HEK293 (cell line): ENCODE measurements around the gene CYP2A6.

Experiments used
- CTCF ChIA-PET: fragments of 350-600 bp; formaldehyde crosslinking; extraction: SDS; loops from one replicate; lab custom pipeline; 2021; ENCODE audit warnings: antibody characterized with exemption; lab: Yijun Ruan, JAX
- POLR2A ChIA-PET: fragments of 300-600 bp; formaldehyde crosslinking; extraction: SDS; loops from one replicate; lab custom pipeline; 2020; ENCODE audit warnings: antibody characterized with exemption, inconsistent platforms; lab: Yijun Ruan, JAX
- H3K27ac ChIP-seq: fragments of 200-500 bp; sonication (Bioruptor generic); 2 replicates; pipeline ENCODE4 v1.5.1; 2014; ENCODE audit warnings: low read depth, low read length, control low read depth, inconsistent platforms; ENCODE audit errors: extremely low read depth
- H3K36me3 ChIP-seq, 2 experiments: fragments of 200-500 bp in 1 of 2; sonication (Bioruptor generic) in 1 of 2; 1 replicate in 1 of 2; 2 replicates in 1 of 2; pipeline ENCODE4 v1.5.1; 2014 to 2017; ENCODE audit warnings: inconsistent platforms in 2 of 2, low read length in 2 of 2; ENCODE audit not compliant: control insufficient read depth in 2 of 2, insufficient read depth in 1 of 2
- H3K4me1 ChIP-seq: fragments of 200-500 bp; sonication (Bioruptor generic); 2 replicates; pipeline ENCODE4 v1.5.1; 2014; ENCODE audit warnings: mild to moderate bottlenecking, low read length, inconsistent platforms; ENCODE audit not compliant: control insufficient read depth, insufficient read depth
- H3K4me3 ChIP-seq: 2 replicates; pipeline ENCODE4 v1.5.1; 2011; ENCODE audit warnings: low read depth, mild to moderate bottlenecking, control low read depth, low read length, moderate library complexity
- H3K9me3 ChIP-seq: fragments of 200-500 bp; sonication (Bioruptor generic); 2 replicates; pipeline ENCODE4 v1.5.1; 2014; ENCODE audit warnings: low read depth, low read length, inconsistent platforms; ENCODE audit not compliant: control insufficient read depth, insufficient read depth
- GLI2 ChIP-seq: fragments of 450-650 bp; formaldehyde crosslinking; IDR thresholded peaks from 2 replicates; pipeline ENCODE4; 2017; ENCODE audit warnings: missing biosample characterization, missing genetic modification characterization, low read depth, borderline replicate concordance
- GLI4 ChIP-seq: fragments of 450-650 bp; formaldehyde crosslinking; IDR thresholded peaks from 2 replicates; pipeline ENCODE4 v1.5.1; 2016; ENCODE audit warnings: missing biosample characterization, missing genetic modification characterization
- HOXD13 ChIP-seq: sonication (generic); formaldehyde crosslinking; IDR thresholded peaks from 2 replicates; pipeline ENCODE4 v1.8.0; 2022; ENCODE audit warnings: missing genetic modification reagents, borderline replicate concordance
- KLF10 ChIP-seq: fragments of 450-650 bp; IDR thresholded peaks from 2 replicates; pipeline ENCODE4 v1.5.1; 2018; ENCODE audit warnings: missing biosample characterization, mild to moderate bottlenecking, missing genetic modification characterization
- KLF16 ChIP-seq: fragments of 450-650 bp; formaldehyde crosslinking; IDR thresholded peaks from 2 replicates; pipeline ENCODE4 v1.5.1; 2017; ENCODE audit warnings: missing biosample characterization, missing genetic modification characterization
- PBX3 ChIP-seq: sonication (generic); formaldehyde crosslinking; IDR thresholded peaks from 2 replicates; pipeline ENCODE4 v1.8.1; 2022; ENCODE audit warnings: mild to moderate bottlenecking, moderate library complexity, missing genetic modification reagents
- PRDM2 ChIP-seq: fragments of 450-650 bp; formaldehyde crosslinking; IDR thresholded peaks from 2 replicates; pipeline ENCODE4 v1.5.1; 2016; ENCODE audit warnings: missing biosample characterization, missing genetic modification characterization, borderline replicate concordance
- RBAK ChIP-seq: fragments of 450-650 bp; formaldehyde crosslinking; IDR thresholded peaks from 2 replicates; pipeline ENCODE4 v1.5.1; 2016; ENCODE audit warnings: missing biosample characterization, missing genetic modification characterization
- SALL2 ChIP-seq: fragments of 450-650 bp; formaldehyde crosslinking; IDR thresholded peaks from 2 replicates; pipeline ENCODE4 v1.5.0; 2017; ENCODE audit warnings: missing biosample characterization, mild to moderate bottlenecking, missing genetic modification characterization, borderline replicate concordance
- SP3 ChIP-seq: fragments of 450-650 bp; formaldehyde crosslinking; IDR thresholded peaks from 2 replicates; pipeline ENCODE4 v1.5.1; 2016; ENCODE audit warnings: missing biosample characterization, missing genetic modification characterization
- ZBTB17 ChIP-seq: fragments of 450-650 bp; formaldehyde crosslinking; IDR thresholded peaks from 2 replicates; pipeline ENCODE4 v1.5.1; 2016; ENCODE audit warnings: missing biosample characterization, missing genetic modification characterization
- ZBTB26 ChIP-seq: fragments of 450-650 bp; formaldehyde crosslinking; optimal IDR thresholded peaks from 2 replicates; pipeline ENCODE3; 2016; ENCODE audit warnings: missing biosample characterization, mild to moderate bottlenecking, missing genetic modification characterization
- ZNF133 ChIP-seq: fragments of 450-650 bp; formaldehyde crosslinking; IDR thresholded peaks from 2 replicates; pipeline ENCODE4 v1.5.1; 2016; ENCODE audit warnings: missing biosample characterization, missing genetic modification characterization
- ZNF311 ChIP-seq: fragments of 450-650 bp; formaldehyde crosslinking; IDR thresholded peaks from 2 replicates; pipeline ENCODE4 v1.5.1; 2017; ENCODE audit warnings: missing biosample characterization, missing genetic modification characterization, borderline replicate concordance
- ZNF391 ChIP-seq: fragments of 450-650 bp; formaldehyde crosslinking; IDR thresholded peaks from 2 replicates; pipeline ENCODE4 v1.5.1; 2016; ENCODE audit warnings: low read depth, missing biosample characterization, missing genetic modification characterization, borderline replicate concordance
- ZNF394 ChIP-seq: fragments of 450-650 bp; formaldehyde crosslinking; IDR thresholded peaks from 2 replicates; pipeline ENCODE4 v1.5.1; 2016; ENCODE audit warnings: missing biosample characterization, missing genetic modification characterization, mild to moderate bottlenecking, moderate library complexity, borderline replicate concordance
- ZNF548 ChIP-seq: fragments of 450-650 bp; formaldehyde crosslinking; IDR thresholded peaks from 2 replicates; pipeline ENCODE4 v1.5.1; 2016; ENCODE audit warnings: missing biosample characterization, missing genetic modification characterization
- ZNF677 ChIP-seq: fragments of 450-650 bp; IDR thresholded peaks from 2 replicates; pipeline ENCODE4 v1.5.0; 2018; ENCODE audit warnings: missing biosample characterization, mild to moderate bottlenecking, missing genetic modification characterization, moderate library complexity
- ZNF792 ChIP-seq: fragments of 450-650 bp; formaldehyde crosslinking; IDR thresholded peaks from 2 replicates; pipeline ENCODE4 v1.5.1; 2016; ENCODE audit warnings: missing biosample characterization, missing genetic modification characterization
- ZSCAN23 ChIP-seq: fragments of 450-650 bp; formaldehyde crosslinking; IDR thresholded peaks from 2 replicates; pipeline ENCODE4 v1.5.1; 2016; ENCODE audit warnings: missing biosample characterization, missing genetic modification characterization
- TF ChIP-seq, protein P1 (sequence below): fragments of 450-650 bp; formaldehyde crosslinking; IDR thresholded peaks from 2 replicates; pipeline ENCODE4 v1.5.1; 2017; ENCODE audit warnings: missing biosample characterization, missing genetic modification characterization

The CYP2A6 gene

DNA sequence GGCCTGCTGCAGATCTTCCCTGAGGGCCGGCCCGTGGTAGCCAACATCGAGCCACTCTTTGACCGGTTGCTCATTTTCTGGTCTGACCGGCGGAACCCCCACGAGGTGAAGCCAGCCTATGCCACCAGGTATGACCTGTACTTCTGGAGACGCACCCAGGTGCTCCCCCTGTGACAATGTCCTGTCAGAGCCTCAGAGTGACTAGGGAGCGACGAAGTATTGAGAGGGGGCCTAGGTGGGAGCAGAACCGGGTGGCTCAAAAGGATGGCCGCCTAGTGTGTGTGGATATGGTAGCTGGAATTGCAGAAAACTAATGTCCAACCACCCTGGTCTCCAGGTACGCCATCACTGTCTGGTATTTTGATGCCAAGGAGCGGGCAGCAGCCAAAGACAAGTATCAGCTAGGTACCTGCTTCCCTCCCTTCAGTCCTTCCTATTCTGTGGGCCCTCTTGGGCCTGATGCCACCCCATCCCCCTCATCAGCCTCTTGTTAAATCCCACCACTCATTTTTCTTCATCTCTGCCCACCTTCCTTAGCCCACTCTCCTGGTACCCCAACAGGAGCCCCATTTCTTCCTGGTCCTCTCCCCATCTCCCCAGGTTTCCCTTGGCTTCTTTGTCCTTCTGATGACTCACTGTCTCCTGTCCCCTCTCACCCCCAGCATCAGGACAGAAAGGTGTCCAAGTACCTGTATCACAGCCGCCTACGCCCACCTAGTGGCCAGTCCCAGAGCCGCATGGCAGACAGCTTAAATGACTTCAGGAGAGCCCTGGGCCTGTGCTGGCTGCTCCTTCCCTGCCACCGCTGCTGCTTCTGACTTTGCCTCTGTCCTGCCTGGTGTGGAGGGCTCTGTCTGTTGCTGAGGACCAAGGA is 42.9 kb downstream of the CYP2A6 start (continued):
- no peak for TF ChIP-seq PBX3 (CRISPR knock-in tag)
- 0 out of 2 replicates have a peak, but pooled peaks have one; percentile 47 for TF ChIP-seq ZNF391 (tag by site-specific recombination)
- TF ChIP-seq ZNF548 (tag by site-specific recombination): 0 out of 2 replicates have a peak, but pooled peaks have one; percentile 40
- TF ChIP-seq GLI2: no peak
- no peak for TF ChIP-seq ZBTB26 (tag by site-specific recombination)
- no peak for TF ChIP-seq KLF10 (tag by site-specific recombination)
- TF ChIP-seq ZBTB17 (tag by site-specific recombination): no peak
- TF ChIP-seq ZNF133 (tag by site-specific recombination): 0 out of 2 replicates have a peak, but pooled peaks have one; percentile 12
- TF ChIP-seq SP3 (tag by site-specific recombination): 0 out of 2 replicates have a peak, but pooled peaks have one; percentile 3
- no peak for TF ChIP-seq GLI4 (tag by site-specific recombination)
- TF ChIP-seq HOXD13 (CRISPR knock-in tag): no peak
- no peak for TF ChIP-seq ZSCAN23 (tag by site-specific recombination)
- TF ChIP-seq ZNF394 (tag by site-specific recombination): peak; percentile 73; the same call in 1 of the 2 replicates

DNA sequence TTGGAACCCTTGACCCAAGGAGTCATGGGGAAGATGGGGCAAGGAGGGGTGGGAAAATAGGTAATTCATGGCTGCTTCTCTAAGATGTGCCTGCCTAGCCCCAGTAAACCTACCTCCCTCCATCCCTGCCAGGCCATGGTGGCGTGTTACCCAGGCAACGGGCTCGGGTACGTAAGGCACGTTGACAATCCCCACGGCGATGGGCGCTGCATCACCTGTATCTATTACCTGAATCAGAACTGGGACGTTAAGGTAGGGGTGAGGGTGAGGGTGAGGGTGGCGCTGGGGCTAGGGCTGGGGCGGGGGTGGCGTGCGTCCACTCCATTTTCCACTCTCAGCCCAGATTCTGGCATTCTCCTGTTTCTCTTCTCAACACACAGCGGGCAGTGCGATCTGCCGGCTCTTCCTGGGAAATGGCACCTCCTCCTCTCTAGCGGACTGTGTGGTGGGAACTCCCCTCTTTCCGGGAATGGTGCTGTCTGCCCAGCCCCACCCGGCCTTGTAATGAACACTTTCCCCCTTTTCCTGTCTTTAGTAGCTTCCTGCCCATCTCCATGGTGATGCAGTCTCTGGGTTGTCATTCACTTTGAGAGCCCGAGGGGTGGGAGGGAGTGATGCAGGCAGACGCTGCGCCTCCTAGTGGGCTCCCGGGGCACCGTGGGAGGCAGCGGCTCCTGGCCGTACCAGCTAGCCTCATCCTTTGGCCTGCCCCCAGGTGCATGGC is 43.7 kb downstream of the CYP2A6 start:
- Histone ChIP-seq H3K36me3 (peaks cover 36 to 71% of the 10 kb centered on the region in 2 experiments), H3K4me1 (peaks cover 66% of the 10 kb centered on the region), H3K4me3 (no peak overlapping the region), H3K27ac (peak overlapping the region; percentile 67), H3K9me3 (no peaks in the 10 kb centered on the region)
- POLR2A ChIA-PET: interaction anchor here (0.5 to 8.6 kb wide), 23 partner anchors 8 to 612 kb away, joined by 3 to 86 read pairs (median 5); partner anchors contain the start of genes ACTMAP, COQ8B, EGLN2 and ITPKC
- CTCF ChIA-PET: interaction anchor here (0.5 to 5.6 kb wide), 59 partner anchors 10 to 1119 kb away, joined by 3 to 77 read pairs (median 4); partner anchors contain the start of genes ACTMAP, COQ8B, CYP2A6 and EGLN2
- TF ChIP-seq SALL2 (tag by site-specific recombination) (no peak), PRDM2 (tag by site-specific recombination) (0 out of 2 replicates have a peak, but pooled peaks have one; percentile 56), ZNF311 (no peak), ZBTB17 (tag by site-specific recombination) (peak; percentile 93), ZNF677 (tag by site-specific recombination) (no peak), PBX3 (CRISPR knock-in tag) (peak; percentile 75; the same call in 1 of the 2 replicates), RBAK (tag by site-specific recombination) (no peak), KLF16 (peak; percentile 95), ZNF391 (tag by site-specific recombination) (peak; percentile 40; the same call in 1 of the 2 replicates), ZNF792 (peak; percentile 58; the same call in 1 of the 2 replicates)
- TF ChIP-seq, protein P1, sequence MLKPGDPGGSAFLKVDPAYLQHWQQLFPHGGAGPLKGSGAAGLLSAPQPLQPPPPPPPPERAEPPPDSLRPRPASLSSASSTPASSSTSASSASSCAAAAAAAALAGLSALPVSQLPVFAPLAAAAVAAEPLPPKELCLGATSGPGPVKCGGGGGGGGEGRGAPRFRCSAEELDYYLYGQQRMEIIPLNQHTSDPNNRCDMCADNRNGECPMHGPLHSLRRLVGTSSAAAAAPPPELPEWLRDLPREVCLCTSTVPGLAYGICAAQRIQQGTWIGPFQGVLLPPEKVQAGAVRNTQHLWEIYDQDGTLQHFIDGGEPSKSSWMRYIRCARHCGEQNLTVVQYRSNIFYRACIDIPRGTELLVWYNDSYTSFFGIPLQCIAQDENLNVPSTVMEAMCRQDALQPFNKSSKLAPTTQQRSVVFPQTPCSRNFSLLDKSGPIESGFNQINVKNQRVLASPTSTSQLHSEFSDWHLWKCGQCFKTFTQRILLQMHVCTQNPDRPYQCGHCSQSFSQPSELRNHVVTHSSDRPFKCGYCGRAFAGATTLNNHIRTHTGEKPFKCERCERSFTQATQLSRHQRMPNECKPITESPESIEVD (tag by site-specific recombination): no peak
